SHP77 (cell line): ENCODE measurements around the gene ELFN1.

Experiments used
- DNase-seq, 2 experiments: peaks; one replicate each; lab custom pipeline; 2025; lab: John Stamatoyannopoulos, UW

Gene ELFN1

DNA sequence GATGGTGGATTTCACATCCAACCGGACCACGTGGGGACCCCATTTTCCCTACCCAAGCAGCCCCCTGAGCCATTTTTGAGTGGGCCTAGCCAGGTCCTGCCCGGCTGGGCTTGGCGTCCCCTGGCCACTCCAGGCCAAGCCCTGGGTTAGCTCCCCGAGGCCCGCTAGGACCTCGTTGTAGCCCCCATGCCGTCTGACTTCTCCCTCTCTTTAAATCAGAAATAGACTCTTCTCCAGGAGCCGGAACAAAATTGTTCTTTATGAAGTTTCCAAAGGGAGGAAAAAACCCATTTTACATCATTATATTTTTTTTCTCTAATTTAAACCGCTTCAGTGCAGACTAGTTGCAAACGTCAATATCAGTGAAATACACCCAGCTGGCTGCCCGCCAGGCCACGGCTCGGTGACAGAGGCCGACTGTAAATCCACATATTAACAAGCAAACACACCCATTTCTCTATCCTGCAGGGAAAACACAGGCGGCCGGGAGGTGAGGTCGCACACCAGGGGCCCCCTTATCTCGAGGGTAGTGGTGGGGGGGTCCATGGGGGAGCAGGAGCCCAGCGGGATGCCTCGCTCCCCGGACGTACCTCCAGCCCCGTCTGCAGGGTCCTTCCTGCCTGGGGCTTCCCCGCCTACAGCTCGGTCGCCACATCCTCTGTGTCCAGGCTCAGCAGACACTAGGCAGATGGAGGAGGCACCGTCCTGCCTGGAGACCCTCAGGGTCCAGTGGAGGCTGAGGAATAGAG lies 72.7 kb downstream of the ELFN1 start:
- peak; percentile 67 to 75 for DNase-seq

DNA sequence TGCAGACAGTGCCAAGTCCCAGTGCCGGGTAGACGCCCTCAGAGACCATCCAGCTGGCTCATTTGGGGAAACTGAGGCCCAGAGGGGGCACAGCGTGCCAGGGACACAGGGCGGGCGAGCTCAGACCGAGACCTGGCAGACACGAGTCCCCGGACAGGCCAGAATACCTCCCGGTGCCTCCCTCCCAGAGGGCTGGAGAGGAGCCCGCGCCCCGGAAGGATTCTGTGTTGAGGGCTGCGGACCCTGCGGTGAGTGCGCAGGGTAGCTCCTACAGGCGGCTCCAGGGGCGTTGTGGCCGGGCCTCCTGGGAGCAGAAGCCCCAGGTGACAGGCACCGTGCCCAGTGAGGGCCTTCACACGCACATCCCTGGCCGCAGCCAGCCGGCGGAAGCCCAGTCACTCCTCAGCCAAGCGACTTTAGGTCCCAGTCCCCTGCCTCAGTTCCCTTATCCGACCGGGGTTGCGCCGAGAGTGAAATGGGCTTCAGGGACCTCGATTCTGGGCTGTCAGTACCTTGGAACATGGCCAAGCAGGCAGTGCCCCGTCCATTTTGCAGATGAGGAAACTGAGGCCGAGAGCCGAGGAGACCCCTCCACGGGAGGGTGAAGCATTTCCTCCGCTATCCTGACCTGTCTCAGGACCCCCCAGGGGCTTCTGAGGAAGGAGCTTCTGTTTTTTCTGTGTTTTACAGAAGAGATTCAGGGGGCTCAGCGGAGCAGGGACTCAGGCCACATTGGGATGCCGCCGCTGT lies 73.6 kb downstream of the ELFN1 start:
- DNase-seq, result peak in 1 of 2 experiments; percentile 25

DNA sequence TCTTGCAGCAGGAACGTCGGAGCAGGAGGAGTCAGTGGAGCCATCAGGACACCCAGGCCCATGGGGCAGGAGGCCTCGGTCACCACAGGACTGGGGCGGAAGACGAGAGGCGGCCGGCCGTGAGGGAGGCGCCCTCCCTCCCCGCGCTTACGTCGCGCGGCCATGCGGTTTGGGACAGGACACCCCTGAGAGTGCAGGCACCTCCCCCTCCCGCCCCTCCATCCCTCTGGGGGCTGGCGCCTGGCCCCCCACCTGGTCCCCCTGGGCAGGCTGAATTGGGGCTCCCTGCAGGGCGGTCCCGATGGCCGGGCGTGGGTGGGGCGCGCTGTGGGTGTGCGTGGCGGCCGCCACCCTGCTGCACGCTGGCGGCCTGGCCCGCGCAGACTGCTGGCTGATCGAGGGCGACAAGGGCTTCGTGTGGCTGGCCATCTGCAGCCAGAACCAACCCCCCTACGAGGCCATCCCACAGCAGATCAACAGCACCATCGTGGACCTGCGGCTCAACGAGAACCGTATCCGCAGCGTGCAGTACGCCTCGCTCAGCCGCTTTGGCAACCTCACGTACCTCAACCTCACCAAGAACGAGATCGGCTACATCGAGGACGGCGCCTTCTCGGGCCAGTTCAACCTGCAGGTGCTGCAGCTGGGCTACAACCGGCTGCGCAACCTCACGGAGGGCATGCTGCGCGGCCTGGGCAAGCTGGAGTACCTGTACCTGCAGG lies 74.4 kb downstream of the ELFN1 start:
- no peak for DNase-seq

DNA sequence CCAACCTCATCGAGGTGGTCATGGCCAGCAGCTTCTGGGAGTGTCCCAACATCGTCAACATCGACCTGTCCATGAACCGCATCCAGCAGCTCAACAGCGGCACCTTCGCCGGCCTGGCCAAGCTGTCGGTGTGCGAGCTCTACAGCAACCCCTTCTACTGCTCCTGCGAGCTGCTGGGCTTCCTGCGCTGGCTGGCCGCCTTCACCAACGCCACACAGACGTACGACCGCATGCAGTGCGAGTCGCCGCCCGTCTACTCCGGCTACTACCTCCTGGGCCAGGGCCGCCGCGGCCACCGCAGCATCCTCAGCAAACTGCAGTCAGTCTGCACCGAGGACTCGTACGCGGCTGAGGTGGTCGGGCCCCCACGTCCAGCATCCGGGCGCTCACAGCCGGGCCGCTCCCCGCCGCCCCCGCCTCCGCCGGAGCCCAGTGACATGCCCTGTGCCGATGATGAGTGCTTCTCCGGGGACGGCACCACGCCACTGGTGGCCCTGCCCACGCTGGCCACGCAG lies 75.0 kb downstream of the ELFN1 start:
- DNase-seq, result no peak

DNA sequence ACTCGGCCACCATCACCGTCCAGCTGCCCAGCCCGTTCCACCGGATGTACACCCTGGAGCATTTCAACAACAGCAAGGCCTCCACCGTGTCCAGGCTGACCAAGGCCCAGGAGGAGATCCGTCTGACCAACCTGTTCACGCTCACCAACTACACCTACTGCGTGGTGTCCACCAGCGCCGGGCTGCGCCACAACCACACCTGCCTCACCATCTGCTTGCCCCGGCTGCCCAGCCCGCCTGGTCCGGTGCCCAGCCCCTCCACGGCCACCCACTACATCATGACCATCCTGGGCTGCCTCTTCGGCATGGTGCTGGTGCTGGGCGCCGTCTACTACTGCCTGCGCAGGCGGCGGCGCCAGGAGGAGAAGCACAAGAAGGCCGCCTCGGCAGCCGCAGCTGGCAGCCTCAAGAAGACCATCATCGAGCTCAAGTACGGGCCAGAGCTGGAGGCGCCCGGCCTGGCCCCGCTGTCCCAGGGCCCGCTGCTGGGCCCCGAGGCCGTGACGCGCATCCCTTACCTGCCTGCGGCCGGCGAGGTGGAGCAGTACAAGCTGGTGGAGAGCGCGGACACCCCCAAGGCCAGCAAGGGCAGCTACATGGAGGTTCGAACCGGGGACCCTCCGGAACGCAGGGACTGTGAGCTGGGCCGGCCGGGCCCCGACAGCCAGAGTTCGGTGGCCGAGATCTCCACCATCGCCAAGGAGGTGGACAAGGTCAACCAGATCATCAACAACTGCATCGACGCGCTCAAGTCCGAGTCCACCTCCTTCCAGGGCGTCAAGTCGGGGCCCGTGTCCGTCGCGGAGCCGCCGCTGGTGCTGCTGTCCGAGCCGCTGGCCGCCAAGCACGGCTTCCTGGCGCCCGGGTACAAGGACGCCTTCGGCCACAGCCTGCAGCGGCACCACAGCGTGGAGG lies 75.8 kb downstream of the ELFN1 start:
- no peak for DNase-seq

DNA sequence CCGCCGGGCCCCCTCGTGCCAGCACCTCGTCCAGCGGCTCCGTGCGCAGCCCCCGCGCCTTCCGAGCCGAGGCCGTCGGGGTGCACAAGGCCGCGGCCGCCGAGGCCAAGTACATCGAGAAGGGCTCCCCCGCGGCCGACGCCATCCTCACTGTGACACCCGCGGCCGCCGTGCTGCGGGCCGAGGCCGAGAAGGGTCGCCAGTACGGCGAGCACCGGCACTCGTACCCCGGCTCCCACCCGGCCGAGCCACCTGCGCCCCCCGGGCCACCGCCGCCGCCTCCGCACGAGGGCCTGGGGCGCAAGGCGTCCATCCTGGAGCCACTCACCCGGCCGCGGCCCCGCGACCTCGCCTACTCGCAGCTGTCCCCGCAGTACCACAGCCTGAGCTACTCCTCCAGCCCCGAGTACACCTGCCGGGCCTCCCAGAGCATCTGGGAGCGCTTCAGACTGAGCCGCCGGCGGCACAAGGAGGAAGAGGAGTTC lies 76.5 kb downstream of the ELFN1 start:
- DNase-seq, result no peak

DNA sequence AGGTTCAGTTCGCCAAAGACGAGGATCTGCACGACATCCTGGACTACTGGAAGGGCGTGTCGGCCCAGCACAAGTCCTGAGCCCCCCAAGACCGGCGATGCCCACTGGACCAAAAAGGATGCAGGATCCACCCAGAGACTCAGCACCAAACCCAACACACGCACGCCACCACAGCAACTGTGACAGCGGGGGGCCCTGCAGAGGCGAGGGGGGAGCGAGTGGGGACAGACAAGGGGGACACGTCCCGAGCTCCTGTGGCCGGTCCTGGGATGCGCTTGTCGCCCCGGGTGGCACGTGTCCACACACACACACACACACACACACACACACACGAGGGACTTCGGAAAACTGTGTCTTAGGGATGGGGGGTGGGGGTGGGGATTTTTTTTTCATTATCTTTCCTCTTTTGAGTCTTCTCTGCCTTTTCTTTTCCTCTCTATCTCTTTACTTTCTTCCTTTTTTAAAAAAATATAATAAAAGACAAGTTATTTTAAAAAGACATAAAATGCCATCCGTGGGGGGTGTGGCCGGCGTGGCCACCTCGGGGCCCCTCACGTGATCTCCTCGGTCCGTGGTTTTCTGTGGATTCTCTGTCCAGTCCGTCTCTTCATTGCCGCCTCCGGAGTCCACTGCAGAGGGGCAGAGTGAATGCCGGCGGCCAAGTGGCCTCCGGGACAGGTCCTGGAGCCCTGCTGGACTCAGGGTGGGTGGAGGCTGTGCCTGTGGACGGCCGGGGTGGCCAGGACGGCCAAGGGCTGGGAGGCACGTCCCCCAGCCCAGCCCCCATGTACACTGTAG lies 77.1 kb downstream of the ELFN1 start:
- no peak for DNase-seq

DNA sequence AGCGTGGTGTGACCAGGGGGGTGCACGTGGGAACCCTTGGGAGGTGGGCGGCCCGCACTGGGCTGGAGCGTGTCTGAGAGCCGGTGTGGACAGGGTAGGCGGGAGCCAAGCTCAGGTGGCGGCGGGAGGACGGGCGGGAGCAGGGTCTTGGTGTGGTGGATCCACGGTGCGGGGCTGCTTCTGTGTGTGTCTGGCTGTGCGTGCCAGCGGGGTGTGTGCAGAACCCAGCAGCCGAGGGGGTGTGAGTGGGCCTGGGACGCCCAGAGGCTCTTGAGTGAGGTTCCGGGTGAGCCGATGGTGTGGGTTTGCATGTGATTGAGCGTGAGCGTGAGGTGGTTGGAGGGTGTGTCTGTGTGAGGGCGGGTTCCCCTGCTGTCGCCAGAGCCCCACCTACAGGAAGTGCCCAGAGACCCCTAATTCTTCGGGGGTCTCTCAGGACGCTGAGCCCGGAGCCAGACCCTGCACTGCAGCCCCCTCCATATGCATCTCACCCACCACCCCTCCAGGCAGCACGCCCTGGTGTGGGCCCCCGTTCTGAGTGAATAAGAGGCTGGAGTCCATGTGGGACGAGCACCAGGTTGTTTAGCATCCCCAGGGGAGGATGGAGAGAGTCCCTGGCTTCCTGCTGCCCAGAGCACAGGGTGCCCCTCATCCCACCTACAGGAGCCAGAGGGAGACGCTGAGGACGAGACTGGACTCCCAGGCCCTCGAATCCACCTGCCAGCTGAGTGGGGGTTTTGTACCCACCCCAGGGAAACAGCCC lies 78.2 kb downstream of the ELFN1 start:
- no peak for DNase-seq

DNA sequence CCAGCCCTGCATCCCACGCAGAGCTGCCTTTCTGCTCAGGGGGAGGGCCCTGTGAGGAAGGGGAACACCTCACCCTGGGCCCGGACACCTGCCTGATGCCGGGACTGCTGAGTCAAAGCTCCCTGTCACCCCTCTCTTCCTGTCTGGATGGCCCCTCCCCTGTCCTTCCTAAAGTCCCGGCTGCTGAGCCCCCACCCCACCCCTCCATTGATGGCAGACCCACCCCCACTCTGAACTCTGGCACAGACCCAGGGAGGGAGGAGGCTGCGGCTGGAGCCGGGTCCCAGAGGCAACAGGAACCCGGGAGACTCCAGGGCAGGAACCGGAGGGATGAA lies 78.7 kb downstream of the ELFN1 start:
- DNase-seq, result no peak

DNA sequence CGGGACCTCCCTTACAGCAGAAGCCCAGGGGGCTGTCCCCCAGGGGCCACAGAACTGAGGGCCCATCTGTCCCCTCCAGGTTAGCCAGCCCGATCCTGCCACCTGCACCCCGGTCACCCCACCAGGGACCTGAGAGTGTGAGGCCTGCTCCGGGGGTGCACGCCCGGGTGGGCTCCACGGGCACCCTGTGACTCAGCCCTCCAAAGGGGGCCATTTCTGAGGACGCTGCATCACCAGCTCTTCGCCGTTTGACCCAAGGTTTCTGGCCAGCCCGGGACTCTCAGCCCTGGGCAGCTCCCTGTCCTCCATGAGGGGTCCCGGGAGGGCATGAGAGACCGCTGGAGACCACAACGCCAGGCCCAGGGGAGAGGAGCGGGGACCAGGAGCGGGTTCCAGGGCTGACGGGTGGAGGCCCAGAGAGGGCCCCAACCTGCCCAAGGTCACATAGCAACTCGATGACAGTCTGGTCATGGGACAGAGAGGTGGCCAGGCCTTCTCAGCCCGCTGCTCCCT lies 79.3 kb downstream of the ELFN1 start:
- DNase-seq, result no peak

DNA sequence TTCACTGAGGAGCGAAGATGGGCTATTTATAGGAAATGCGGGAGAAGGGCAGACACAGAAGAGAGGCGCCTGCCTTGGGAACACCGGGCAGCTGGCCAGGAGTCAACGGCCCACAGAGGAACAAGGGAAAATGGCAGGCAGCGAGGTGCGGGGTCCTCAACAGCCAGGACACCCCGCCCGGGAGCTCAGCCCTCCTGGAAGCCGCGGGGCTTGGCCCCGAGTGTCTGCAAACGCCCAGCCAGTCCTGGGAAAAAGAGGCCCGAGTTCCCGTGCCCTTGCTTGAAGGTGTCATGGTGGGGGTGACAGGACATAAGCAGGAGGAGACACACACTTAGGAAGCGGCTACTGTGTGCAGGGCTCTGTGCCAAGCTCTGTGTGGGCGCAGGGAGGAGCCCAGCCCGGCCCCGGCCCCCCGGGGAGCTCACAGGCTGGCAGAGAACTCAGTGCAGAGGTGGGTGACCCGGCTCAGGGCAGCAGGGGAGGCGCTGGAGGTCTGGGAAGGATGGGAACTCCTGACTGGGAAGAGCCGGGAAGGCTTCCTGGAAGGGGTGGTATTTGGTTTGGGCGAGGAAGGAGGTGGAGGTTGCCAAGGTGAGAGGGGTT lies 79.9 kb downstream of the ELFN1 start:
- DNase-seq, result no peak

DNA sequence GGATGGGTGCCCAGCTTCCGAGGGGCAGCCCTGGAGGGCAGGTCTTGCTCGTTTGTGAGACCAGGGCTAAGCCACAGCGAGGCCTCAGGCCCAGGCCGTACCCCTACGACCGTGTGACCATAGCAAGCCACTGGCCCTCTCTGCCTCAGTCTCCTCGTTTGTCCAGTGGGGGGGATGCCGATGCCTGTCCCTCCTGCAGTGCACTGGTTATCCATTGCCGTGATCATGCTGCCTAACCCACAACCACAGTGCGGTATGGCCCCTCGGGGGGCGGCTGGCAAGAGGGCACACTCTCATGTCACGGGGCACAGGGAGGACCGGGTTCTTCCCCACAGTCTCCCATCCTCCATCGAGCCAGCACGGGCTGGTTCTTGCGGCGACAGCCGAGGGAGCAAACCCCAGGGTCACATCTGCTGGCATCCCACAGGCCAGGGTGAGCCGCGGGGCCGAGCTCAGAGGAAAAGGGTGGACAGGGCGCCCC lies 80.5 kb downstream of the ELFN1 start:
- DNase-seq, result no peak

DNA sequence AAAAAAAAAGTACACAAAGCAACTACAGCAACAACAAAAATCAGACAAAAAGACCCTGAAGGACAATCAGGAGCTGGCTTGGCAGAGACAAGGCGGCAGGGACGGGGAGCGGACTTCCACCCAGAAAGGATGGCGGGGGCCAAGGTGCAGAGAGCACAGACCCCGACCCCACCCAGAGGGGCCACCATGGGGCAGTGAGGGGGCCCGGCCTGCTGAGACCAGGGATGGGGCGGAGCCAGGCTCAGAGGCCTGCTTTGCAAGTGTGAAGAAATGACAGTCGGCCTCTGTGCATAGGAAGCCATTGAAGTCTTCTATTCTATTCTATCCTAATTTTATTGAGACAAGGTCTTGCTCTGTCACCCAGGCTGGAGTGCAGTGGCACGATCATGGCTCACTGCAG lies 82.0 kb downstream of the ELFN1 start:
- DNase-seq, result no peak

DNA sequence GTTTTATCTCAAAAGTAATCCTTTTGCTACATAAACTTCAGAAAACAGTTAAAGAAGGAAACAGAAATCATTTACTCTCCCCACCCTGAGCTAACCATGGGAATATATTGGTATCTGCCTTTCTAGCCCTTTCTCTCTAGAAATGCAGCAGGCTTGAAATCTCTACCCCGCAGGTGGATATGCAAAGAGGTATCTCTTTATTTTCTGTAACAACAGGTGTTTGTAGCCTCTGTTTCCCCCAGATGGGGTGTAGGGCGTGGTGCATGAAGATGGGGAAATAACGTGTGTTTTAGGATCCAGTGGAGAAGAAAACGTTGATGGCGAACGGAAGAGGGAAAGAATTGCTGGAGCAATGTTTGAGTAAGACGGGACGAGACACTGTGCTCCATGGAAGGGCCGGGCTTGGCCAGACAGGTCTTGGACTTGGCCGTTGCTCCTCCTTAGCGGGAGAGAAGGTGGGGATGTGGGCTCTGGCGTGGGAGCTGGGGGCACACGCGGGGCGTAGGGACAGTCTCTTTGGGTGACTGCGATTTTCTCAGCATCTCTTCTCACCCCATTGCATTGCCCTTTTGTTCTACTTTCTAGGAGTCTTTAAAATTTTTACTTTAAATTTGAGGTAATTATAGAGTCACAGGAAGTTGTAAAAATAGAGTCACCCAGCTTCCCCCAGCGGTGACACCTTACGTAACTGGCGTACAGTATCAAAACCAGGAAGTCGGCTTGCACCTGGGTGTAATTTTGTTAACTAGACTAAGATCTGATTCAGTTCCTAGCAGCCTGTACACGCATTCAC lies 82.9 kb downstream of the ELFN1 start:
- no peak for DNase-seq

DNA sequence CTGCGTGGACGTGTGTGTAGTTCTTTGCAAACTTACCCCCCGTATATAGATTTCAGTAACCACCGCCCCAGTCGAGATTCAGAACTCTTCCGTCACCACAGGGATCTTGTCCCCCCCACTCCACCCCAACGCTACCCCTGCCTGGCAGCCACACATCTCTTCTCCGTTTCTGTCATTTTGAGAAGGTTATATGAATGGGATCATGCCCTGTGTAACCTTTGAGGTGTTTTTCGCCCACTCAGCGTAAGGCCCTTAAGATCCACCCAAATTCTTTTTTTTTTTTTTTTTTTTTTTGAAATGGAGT lies 83.4 kb downstream of the ELFN1 start:
- DNase-seq, result no peak

DNA sequence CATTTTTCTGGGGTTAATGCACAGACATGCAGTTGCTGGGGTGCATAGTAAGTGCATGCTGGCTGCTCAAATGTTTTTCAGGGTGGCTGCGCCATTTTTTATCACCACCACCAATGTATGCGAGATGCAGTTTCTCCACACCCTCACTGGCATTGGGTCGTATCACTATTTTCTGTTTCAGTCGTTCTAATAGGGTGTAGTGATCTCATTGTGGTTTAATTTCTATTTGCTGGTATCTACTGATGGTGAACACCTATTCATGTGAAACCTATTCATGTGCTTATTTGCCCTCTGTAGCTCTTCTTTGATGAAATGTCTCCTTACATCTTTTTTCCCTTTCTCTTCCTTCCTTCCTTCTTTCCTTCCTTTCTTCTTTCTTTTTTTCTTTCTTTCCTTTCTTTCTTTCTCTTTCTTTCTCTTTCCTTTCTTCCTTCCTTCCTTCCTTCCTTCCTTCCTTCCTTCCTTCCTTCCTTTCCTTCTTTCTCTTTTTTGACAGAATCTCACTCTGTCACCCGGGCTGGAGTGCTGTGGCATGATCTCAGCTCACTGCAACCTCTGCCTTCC lies 84.3 kb downstream of the ELFN1 start:
- no peak for DNase-seq

DNA sequence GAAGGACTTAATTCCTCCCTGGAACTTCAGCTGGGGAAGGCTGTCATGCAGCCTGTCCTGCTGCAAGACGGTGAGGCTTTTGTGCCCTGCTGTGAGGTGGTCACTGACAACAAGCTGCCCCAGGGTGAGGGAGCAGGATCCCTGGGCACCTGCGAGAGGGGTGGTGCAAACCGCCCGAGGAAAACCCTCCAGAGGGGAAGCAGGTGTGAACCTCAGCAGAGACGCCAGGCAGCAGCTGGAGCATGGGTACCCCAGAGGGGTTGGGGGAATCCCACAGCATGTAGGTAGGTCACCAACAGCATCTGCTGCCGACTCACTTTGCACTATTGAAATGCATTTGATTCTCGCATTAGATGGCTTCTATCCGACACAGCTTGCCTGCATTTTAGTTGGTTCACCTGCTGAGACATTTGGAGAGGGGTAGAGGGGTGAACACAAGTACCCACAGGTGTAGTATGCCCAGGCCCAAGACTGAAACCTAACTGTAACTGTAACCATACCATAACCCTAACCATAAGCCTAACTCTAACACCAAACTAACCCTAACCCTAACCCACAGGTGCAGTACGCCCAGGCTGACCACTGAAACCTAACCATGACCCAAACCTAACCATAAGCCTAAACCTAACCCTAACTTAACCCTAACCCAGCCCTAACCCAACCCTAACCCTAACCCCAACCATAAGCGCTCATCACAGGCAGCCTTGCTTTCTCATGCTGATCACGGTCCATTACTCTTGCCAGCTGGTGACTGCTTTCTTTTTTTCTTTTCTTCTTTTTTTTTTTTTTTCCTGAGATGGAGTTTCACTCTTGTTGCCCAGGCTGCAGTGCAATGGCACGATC lies 85.9 kb downstream of the ELFN1 start:
- DNase-seq, result no peak
